ENCODE results near the gene C17orf78.
"Not testable (repeated sequence)": the region's sequence is repeated elsewhere in the genome, so short reads cannot be mapped to it uniquely, and the experiment has no call there.

The C17orf78 gene

GRCh38 chr17:37430051-37430627 is 54.4 kb downstream of the C17orf78 start:
- no peak for DNase-seq (ENCODE audit: low read depth in 2 of 3, low spot score in 2 of 3)

DNA sequence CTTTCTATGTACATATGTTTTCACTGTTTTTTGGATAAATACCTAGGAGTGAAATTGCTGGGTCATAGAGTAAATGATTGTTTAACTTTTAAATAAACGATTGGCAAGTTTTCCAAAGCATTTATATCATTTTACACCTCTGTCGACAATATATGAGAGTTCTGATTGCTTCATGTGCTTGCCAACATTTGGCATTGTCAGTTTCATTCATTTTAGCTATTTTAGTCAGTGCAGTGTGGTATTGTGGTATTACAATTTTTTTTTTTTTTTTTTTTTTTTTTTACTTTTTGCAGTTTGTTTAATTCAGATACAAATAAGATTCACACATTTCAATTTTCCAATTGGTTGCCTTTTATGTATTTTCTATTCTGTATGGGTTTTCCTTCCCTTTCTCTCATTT is 56.9 kb downstream of the C17orf78 start:
- no peak for DNase-seq (ENCODE audit: low read depth in 2 of 3, low spot score in 2 of 3)

- no peak for DNase-seq (ENCODE audit: low read depth in 2 of 3, low spot score in 2 of 3)
Measured at GRCh38 chr17:37438141-37438540, 62.4 kb downstream of the C17orf78 start.

GRCh38 chr17:37440424-37440823 is 64.6 kb downstream of the C17orf78 start:
- no peak for DNase-seq (ENCODE audit: low read depth in 2 of 3, low spot score in 2 of 3)

DNA sequence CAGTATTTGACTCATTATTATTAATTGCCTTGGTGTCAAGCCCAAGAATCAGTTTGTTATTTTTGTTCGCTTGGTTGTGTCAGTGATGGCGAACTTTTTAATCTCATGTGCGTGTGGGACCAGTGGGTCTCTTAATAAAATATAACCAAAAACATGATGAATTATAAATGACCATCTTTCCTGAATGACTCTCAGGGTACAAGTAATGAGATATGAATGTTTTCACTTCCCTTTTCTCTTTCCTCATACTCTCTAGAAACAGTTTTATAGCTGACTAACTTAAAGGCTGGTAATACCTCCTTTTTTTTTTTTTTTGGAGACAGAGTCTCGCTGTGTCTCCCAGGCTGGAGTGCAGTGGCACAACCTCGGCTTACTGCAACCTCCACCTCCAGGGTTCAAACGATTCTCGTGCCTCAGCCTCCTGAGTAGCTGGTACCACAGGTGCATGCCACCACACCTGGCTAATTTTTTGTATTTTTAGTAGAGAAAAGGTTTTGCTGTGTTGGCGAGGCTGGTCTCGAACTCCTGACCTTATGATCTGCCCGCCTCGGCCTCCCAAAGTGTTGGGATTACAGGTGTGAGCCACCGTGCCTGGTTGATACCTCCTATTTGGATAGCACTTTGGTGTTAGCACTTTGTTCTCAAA is 65.7 kb downstream of the C17orf78 start:
- not testable (repeated sequence) for DNase-seq (ENCODE audit: low read depth in 2 of 3, low spot score in 2 of 3)
